Mammary epithelial cell (primary cell): ENCODE data around the gene PATE1.

ENCODE experiments used
- CTCF ChIP-seq, 2 donors: IDR thresholded peaks in 1 of 2; conservative IDR thresholded peaks in 1 of 2; 2 replicates each; pipeline ENCODE4 v1.5.1; 2011 to 2012; ENCODE audit warnings: inconsistent platforms in 2 of 2, low read length in 2 of 2, mild to moderate bottlenecking in 2 of 2, control low read depth in 1 of 2, low read depth in 1 of 2; ENCODE audit not compliant: insufficient read depth in 1 of 2; ENCODE audit errors: extremely low read depth in 1 of 2
- EZH2 ChIP-seq: IDR thresholded peaks from 2 replicates; pipeline ENCODE4 v1.6.1; 2012; ENCODE audit warnings: low read length, inconsistent platforms, borderline replicate concordance

GRCh38 chr11:125762445-125762844 lies 16.4 kb downstream of the PATE1 start:
- no peak for TF ChIP-seq EZH2
- no peak for TF ChIP-seq CTCF (conservative IDR thresholded peaks at IDR 0.05 in 1 of 2, IDR thresholded peaks at IDR 0.05 in 1 of 2; ENCODE audit: extremely low read depth in 1 of 2, insufficient read depth in 1 of 2, low read depth in 1 of 2, low read length in 2 of 2)
